NCI-H526 treated with DMSO at 0.1 percent for 48 hours (cell line): Measurements from ENCODE around the gene MMP23B.
"Not testable (repeated sequence)": the region's sequence is repeated elsewhere in the genome, so short reads cannot be mapped to it uniquely, and the experiment has no call there.

Source experiments
- DNase-seq: peaks from one replicate; lab custom pipeline; 2025; lab: John Stamatoyannopoulos, UW

MMP23B gene

GRCh38 chr1:1630965-1631781, 800 bp upstream of the MMP23B start:
- no peak for DNase-seq

- not testable (repeated sequence) for DNase-seq
These were observed 1.4 kb downstream of the MMP23B start for GRCh38 chr1:1633409-1633808.

DNA sequence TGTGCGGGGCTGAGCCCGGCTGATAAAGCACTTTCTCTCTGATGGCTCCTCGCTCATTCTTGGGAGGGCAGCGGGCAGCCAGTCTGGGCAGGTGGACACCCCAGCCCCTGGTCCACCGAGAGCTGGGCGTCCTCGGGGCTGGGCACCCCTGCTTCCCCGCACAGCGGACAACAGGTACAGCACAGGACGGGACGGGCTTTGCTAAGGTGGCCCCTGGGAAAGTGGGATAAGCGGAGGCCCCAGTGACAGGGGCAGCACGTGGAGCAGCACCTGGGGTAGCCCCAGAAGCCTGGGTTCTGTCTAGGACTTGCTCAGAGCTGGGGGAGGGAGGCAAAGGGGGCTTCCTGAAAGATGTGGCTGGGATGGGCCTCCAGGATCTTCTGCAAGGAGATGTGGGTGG, 2.6 kb downstream of the MMP23B start:
- DNase-seq: not testable (repeated sequence)

GRCh38 chr1:1636621-1637478, 4.9 kb downstream of the MMP23B start:
- DNase-seq: not testable (repeated sequence)

- not testable (repeated sequence) for DNase-seq
These were observed 5.5 kb downstream of the MMP23B start for GRCh38 chr1:1637479-1637875.

GRCh38 chr1:1638528-1638927, 6.6 kb downstream of the MMP23B start:
- DNase-seq: not testable (repeated sequence)

GRCh38 chr1:1639368-1639767, 7.4 kb downstream of the MMP23B start:
- DNase-seq: not testable (repeated sequence)

DNA sequence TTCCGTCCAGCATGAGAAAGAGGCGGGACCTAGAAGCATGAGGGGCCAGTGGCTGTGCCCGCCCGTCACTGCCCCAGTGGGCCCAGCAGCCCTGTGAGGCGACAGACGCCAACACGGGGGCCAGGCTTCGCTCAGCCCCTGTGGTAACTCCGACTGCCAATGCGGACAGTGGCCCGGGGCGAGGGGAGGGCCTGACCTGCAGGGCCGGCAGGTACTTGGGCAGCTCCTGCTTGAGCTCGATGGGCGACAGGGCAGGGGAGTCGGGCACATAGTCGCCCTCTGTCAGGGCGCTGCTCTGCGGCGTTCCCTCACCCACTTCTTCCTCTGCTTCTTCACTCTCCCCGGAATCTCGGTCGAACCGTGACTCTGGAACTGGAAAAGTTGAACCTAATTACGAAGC, 8.1 kb downstream of the MMP23B start:
- DNase-seq: not testable (repeated sequence)

GRCh38 chr1:1640711-1641461, 8.9 kb downstream of the MMP23B start:
- DNase-seq: not testable (repeated sequence)

- DNase-seq: not testable (repeated sequence)
These were observed 14.4 kb downstream of the MMP23B start for GRCh38 chr1:1646326-1646725.

DNA sequence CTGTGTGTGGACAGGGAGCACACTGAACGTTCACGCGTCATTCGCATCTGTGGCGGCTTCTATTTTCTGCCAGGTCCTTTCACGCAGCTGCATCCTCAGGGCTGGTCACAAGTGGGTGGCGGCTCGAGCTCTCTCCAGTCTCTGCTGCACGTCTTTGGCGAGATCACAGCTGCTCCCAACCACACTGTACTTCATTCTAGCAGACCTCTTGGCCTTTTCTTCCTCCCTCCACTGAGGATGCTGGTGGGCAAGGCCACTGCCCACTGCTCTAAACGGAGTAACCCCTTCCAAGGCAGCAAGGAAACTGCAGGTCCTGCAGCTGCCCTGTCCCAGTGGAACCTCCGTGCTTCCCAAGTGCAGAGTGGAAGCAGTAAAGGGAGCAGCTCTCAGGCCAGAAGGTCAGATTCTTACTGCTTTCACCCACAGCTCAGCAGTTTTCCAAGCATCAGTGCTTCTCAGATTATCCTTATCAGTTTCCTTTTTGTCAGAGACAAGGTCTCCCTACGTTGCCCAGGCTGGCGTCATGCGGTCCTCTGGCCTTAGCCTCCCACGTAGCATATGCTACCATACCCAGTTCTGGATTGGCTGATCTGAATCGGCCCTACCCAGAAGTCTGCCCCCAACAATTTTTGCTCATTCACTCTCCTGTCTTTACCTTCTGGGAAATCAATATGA, 15.7 kb downstream of the MMP23B start:
- DNase-seq: not testable (repeated sequence)

GRCh38 chr1:1648265-1648664, 16.3 kb downstream of the MMP23B start:
- DNase-seq: not testable (repeated sequence)

- DNase-seq: peak; percentile 86
These were observed 26.9 kb downstream of the MMP23B start, which contains the start of gene CDK11B for GRCh38 chr1:1658583-1659549. Gene CDK11B (minus strand): TSS chr1:1659004. CDS start chr1:1657485, 1,519 bp downstream.

DNA sequence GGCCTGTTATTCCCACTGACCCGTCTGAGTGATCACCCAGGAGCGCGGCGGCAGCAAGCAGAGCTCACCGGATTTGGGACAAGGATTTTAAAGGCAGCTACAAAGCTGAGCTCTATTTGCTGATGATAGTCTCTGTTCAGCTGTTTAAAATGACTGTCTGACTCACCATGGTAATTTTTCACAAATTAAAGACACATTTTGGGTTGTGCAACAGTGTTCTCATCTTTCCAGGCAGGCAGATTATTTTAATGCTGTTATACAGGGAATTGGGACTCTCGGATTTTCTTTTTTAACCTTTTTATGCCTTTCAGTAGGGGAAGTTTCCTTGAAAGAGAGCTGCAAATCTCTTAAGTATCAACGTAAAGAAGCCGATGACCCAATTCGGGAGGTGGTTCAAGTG, 30.4 kb downstream of the MMP23B start:
- not testable (repeated sequence) for DNase-seq

- DNase-seq: not testable (repeated sequence)
These were observed 31.0 kb downstream of the MMP23B start for GRCh38 chr1:1662830-1663560.

GRCh38 chr1:1664318-1664717, 32.3 kb downstream of the MMP23B start:
- DNase-seq: not testable (repeated sequence)

GRCh38 chr1:1664941-1665814, 33.2 kb downstream of the MMP23B start:
- no peak for DNase-seq

- DNase-seq: no peak
These were observed 33.9 kb downstream of the MMP23B start for GRCh38 chr1:1665815-1666251.
